Transverse colon (tissue), 3 donors: ENCODE results near the gene PDS5A.

Source experiments
- POLR2A ChIP-seq: fragments of 450-650 bp; IDR thresholded peaks from one replicate; pipeline ENCODE4 v1.6.1; 2016; ENCODE audit warnings: antibody characterized with exemption, mild to moderate bottlenecking, moderate library complexity
- TF ChIP-seq, protein P1 (sequence below), 5 experiments: fragments of 200-600 bp in 3 of 5; fragments of 450-650 bp in 2 of 5; sonication (generic) in 3 of 5; IDR thresholded peaks; 1 replicate in 2 of 5; 2 replicates in 3 of 5; pipeline ENCODE4 v1.5.1; 2016 to 2017; ENCODE audit warnings: antibody characterized with exemption in 5 of 5, inconsistent platforms in 3 of 5, mild to moderate bottlenecking in 2 of 5, moderate library complexity in 1 of 5

DNA sequence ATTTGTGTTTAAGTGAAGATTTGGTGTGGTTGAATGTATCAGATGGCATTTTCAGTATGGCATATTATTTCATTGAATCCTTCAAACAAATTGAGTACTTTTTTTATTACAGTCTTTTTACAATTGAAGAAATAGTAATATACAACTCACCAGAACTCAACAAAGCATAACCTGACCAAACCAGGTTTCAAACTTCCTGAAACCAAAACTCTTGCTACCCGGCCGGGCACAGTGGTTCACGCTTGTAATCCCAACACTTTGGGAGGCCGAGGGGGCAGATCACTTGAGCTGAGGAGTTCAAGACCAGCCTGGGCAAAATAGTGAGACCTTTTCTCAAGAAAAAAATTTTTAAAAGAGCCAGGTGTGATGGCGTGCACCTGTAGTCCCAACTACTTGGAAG lies 185.6 kb downstream of the PDS5A start:
- no peak for TF ChIP-seq POLR2A
- TF ChIP-seq, protein P1, sequence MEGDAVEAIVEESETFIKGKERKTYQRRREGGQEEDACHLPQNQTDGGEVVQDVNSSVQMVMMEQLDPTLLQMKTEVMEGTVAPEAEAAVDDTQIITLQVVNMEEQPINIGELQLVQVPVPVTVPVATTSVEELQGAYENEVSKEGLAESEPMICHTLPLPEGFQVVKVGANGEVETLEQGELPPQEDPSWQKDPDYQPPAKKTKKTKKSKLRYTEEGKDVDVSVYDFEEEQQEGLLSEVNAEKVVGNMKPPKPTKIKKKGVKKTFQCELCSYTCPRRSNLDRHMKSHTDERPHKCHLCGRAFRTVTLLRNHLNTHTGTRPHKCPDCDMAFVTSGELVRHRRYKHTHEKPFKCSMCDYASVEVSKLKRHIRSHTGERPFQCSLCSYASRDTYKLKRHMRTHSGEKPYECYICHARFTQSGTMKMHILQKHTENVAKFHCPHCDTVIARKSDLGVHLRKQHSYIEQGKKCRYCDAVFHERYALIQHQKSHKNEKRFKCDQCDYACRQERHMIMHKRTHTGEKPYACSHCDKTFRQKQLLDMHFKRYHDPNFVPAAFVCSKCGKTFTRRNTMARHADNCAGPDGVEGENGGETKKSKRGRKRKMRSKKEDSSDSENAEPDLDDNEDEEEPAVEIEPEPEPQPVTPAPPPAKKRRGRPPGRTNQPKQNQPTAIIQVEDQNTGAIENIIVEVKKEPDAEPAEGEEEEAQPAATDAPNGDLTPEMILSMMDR (IDR thresholded peaks at IDR 0.05), result no peak
